HG03095 (cell line): ENCODE data around the gene NEDD4L.
"Not testable (repeated sequence)": the region's sequence is repeated elsewhere in the genome, so short reads cannot be mapped to it uniquely, and the experiment has no call there.

Experiments used
- ATAC-seq: cut with Tn5 transposase; IDR thresholded peaks from one replicate; pipeline ENCODE4 v1.9.1; 2021; ENCODE audit warnings: moderate library complexity; ENCODE audit not compliant: unreplicated experiment

NEDD4L gene

DNA sequence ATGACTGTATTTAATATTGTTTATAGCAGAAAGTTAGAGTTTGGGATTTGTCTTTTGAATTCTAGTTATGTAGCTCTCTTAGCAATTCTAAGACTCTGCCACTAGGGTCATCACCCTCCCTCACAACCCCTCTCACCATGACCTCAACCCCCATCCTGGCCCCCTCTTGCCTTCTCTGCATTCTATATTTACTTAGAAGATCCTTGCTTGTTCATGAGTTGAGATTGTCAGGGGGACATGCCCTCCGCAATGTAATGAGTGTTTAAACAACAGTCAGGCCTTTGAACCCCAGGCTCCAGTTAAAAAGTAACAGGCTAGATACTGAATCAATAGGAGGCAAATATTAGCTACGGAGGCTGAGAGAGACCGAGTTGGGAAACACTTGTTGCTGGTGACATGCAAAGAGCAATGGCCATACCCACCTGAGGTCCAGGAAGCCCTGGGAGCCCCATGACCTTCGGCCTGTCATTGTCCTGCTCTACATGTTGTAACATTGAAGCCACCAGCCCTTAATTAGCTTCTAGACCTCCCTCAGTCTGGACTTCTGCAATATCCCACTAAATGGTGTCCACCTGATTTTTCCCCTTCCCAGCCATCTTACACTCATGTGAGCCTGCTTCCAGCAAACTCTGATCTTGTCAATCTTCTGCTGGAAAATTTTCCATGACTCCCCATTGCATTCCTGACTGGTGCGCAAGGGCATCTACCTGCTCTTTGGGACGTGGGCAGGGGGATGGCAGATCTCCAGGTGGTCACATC is 363.8 kb downstream of the NEDD4L start:
- ATAC-seq: no peak

DNA sequence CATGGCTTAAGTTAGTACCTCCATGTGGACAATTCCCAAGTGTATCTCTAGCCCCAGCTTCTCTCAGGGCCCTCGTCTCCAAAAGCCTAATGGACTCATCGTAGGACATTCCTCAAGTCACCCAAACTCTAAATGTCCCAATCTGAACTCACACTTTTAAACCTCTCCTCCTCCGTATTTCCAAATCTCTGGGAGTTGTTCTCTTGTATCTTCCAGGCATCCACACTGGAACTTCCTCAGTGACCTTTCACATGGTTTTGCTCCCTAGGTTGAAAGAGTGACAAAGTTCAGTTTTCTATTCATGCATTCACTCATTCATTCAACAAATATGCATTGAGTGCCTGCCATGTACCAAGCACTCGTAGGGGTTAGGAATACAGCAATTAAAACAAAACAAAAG is 364.6 kb downstream of the NEDD4L start:
- ATAC-seq: no peak

- no peak for ATAC-seq
Measured at GRCh38 chr18:58409802-58410445, 365.9 kb downstream of the NEDD4L start.

DNA sequence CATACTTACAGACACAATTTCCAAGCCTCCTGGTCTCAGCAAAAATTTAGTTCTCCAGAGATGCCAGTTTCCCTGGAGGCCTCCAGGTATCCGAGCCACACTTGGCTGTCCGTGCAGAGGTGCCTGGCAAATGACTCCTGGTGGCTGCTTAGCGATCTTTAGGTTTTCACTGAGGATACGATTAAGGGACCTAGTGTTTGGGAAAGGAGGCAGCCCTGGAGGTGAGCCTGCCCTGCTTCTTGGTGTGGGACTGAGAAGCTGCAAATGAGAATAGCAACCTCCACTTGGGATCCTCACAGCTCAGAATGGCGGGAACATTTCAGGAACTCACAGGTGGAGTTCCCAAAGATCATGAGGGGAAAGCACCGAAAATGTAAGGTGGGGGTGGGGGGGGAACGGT is 367.3 kb downstream of the NEDD4L start:
- ATAC-seq: no peak

DNA sequence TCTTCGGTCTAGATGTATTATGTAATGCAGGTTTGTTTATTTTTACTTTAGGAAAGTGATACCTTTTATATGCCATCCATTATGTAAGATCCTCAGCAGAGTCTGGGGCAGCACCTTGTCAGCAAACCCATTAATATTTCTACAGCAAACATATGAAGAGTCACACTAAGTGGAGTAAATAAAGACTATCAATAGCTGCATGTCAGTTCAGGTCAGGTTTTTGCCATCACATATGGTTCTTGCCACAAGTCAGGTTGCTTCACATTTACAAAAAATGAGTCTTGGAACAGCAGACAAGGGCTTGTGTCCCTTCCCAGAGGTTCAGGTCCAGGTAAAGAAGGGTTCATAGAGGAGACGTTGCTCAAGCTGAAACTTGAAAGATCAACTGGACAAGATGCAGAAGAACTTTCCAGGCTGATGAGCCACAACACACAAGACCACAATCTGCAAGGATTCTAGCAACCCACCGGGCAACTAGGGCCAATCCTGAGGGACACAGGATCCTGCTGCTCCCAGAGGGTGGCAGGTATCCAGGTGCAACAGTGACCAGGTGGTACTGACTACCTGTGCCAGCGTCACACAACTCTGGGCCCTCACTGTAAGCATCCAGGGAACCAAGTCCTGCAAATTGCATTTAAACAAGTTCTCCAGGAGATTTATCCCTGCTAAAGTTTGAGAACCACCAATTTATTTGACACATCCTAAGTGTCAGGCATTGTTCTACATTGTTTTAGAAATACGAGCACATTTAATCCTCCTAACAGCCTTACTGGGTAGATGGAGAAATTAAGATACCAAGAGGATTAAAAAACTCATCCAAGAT is 369.0 kb downstream of the NEDD4L start:
- ATAC-seq: no peak

DNA sequence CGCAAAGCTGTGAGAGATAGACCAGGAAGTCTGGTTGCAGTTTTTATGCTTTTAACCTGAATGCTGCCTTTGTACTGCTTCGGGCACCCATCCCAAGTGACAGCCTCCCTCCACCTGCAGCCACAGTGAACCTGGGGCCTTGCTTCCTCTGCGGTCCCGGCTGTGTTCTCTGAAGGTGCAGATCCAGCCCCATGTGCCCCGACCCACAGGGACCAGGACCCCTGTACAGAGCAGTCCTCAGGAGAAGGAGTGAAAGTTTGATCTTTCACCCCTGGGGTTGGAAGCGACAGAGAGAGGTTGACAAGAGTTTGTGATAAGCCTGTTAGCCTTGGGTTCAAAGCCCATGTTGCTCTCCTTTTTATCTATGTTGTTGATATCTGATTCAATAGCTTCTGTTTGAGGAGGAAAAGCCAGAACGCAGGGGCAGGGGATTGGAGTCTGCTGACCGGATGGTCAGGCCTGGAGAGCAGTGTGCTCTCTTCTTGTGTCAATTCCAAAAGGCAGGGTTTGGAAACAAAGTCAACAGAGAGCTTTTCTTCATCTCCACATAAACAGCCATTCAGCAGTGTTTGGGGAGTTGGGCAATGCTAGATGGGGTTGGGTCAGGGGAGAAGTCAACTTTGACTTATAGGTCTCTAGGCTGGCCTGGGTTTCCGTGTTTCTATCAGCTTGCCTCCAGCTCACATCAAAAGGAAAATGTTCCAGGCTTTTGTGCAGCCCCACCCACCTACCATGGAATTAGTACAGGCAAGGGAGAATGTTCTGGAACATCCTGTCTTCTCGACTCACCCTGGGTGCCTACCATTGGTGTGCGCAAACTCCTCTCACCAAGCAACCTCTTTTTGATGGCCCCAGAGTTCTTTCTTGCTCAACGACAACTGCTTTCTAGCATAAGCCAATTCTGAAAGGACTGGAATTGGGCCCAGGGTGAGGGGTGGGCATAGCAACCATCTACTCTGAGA is 369.9 kb downstream of the NEDD4L start:
- no peak for ATAC-seq

DNA sequence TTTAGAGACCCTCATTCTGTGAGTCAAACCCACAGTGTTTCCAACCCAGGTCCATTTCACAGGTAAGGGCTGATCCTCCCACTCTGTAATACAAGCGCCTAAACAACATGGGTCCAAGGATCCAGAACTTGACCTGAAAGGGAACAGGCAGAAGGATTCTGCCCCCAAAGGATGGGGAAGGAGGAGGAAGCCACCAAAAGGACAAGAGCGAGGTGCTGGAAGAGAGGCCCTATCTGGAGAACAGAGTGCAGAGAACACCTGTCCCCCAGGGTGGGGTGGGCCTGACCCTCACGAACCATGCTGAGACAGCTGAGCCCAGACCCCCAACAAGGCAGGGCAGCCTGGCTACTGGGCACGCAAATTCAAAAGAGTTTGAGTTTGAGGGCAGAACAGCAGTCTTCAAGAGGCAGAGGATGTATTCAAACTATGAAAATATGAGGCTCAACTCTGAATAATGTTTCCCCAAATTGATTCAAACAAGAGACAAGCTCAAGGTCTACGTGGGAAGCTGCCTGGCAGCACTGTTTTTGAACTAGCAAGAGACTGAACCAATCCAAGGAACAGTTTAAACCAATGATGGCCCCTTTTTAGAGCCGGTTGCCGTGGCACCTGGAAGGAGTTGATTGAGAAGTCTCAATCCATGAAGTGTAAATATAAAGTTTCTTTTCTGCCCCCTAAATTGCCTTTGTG is 372.1 kb downstream of the NEDD4L start:
- no peak for ATAC-seq

- no peak for ATAC-seq
Measured at GRCh38 chr18:58416704-58417683, 373.0 kb downstream of the NEDD4L start.

DNA sequence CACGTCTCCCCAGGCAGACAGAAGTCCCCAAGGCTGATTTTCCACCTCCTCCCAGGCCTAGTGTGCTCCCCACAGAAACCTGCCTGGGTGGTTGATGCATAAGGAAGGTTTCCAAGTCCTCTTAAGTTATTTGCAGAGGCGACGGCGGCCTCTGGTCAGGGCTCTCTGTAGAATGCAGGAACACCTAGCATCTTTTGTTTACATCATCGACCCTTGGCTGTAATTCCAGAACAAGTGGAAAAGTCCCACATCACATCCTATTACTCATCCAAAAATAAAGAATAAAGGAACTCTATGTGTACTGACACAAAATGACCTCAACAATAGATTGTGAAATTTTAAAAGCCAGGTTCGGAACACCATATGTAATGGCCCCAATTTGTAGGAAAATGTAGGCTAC is 373.7 kb downstream of the NEDD4L start:
- no peak for ATAC-seq

DNA sequence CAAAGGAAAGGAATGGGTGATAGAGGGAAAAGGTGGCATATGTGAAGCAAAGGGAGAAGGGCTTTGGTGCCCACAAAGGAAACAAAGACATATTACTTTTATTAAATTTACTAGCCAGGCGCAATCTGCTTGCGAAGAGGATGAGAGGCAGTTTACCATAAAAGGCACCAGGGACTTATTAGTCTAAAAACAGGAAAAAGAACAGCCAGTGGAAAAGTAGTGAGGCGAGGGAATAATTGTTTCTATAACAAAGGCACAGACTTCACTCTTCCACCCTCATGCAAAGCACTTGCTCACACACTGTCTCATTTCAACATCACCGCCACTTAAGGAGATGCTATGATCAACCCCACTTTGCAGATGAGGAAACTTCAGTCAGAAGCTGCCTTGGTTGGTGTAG is 374.3 kb downstream of the NEDD4L start:
- no peak for ATAC-seq

DNA sequence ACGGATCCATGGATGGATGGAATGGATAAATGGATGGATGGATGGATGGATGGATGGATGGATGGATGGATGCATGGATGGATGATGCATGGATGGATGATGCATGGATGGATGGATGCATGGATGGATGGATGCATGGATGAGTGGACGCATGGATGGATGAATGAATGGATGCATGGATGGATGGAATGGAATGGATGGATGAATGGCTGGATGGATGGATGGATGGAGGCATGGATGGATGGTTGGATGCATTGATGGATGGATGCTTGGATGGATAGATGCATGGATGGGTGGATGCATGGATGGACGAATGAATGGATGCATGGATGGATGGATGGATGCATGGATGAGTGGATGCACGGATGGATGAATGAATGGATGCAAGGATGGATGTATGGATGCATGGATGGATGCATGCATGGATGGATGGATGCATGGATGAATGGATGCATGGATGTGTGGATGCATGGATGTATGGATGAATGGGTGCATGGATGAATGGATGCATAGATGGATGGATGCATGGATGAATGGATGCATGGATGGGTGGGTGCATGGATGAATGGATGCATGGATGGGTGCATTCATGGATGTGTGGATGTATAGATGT is 375.7 kb downstream of the NEDD4L start:
- no peak for ATAC-seq

- no peak for ATAC-seq
Measured at GRCh38 chr18:58426611-58427010, 382.6 kb downstream of the NEDD4L start.

DNA sequence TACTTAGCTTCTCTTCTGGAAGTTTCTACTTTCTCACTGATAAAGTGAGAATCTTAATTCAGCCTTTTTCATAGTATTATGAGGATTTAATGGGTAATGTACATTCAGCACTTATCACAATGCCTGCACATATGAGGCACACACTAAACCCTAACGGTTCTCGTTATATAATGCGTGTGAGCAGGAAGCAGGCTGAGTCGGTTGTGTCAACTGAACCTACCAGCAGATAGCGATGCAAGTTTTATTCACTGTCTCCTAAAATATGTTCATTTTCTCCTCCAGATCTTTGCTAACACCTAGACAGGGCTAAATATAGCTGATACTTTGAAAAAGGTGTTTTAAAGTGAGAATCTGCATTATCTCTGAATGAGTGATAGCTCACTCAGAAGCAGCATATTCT is 383.3 kb downstream of the NEDD4L start:
- ATAC-seq: no peak

DNA sequence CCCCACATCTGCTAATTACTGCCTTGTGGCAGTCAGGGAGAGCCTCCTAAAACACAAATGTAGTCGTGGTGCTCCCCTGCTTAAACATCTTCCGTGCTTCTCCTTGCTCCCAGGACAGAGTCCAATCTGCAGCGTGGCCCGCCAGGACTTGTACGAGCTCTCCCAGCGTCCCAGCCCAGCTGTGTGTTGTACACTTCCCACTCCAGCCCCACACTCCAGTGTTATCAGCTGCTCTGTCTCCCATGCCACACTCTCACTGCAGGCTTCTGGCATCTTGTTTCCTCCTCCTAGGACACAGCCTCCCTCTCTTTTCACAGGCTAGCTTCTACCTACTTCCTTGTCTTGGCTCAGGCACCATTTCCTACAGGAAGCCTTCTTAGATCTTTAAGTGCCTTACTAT is 385.4 kb downstream of the NEDD4L start:
- ATAC-seq: no peak

GRCh38 chr18:58431215-58431614 is 387.2 kb downstream of the NEDD4L start:
- no peak for ATAC-seq

DNA sequence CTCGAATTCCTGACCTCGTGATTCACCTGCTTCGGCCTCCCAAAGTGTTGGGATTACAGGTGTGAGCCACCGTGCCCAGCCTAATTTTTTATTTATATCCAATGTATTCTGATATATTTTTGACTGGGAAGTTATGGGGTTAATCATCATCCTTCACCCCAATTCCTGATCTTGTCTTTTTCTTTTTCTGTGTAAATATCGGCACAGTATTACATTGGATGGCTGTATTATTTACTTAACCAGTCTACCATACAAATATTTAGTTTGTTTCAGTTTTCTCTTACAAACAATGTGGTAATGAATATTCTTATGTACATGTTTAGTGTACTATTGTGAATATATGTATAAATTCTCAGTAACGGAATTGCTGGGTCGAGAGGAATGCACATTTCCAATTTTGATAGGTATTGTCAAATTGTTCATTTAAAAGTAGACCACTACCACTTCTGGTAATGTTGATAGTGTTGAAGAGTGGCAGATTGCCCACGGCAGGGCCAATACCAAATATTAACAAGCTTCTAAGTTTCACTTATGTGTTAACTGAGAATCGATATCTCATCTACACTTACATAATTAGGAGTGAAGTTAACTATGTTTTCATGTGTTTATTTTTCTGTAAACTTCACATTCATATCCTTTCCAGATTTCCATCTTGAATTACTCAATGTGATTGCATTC is 388.2 kb downstream of the NEDD4L start:
- no peak for ATAC-seq

DNA sequence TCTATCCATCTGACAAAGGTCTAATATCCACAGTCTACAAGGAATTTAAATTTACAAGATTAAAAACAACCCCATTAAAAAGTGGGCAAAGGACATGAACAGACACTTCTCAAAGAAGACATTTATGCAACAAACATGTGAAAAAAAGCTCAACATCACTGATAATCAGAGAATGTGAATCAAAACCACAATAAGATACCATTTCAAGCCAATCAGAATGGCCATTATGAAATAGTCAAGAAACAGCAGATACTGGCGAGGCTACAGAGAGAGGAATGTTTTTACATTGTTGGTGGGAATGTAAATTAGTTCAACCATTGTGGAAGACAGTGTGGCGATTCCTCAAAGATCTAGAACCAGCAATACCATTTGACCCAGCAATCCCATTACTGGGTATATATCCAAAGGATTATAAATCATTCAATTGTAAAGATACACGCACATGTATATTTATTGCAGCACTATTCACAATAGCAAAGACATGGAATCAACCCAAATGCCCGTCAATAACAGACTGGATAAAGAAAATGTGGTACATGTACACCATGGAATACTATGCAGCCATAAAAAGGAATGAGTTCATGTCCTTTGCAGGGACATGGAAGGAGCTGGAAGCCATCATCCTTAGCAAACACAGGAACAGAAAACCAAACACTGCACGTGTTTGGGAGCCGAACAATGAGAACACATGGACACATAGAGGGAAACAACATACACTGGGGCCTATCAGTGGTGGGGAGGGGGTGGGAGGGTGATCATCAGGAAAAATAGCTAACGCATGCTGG is 391.4 kb downstream of the NEDD4L start:
- not testable (repeated sequence) for ATAC-seq
